Right lobe of liver (tissue), 6 donors: ENCODE data around the gene BACH2. TPM values are rescaled to one million over a fixed set of nuclear protein-coding genes. Genes with fewer than 3 reads are reported as not detected.

Experiments
- ATAC-seq, 4 donors: fragments of 200-7000 bp; cut with Tn5 transposase; one replicate each; pipeline ENCODE4 v1.9.1; 2020; ENCODE audit warnings: mild to moderate bottlenecking in 4 of 4, moderate library complexity in 4 of 4
- DNase-seq, 3 donors: peaks; one replicate each; pipeline ENCODE4 v3.0.0-alpha.2; 2020
- H3K27ac ChIP-seq, 3 donors: fragments of 200-600 bp; one replicate each; pipeline ENCODE4 v1.8.0; 2022
- H3K27me3 ChIP-seq, 2 donors: fragments of 200-600 bp; one replicate each; pipeline ENCODE4 v1.8.0; 2022
- H3K36me3 ChIP-seq, 4 donors: fragments of 200-600 bp; sonication (generic) in 1 of 4; one replicate each; pipeline versions ENCODE4 v1.5.1 to v1.8.0; 2017 to 2022; ENCODE audit warnings: control low read depth in 1 of 4
- H3K4me1 ChIP-seq, 4 donors: fragments of 200-600 bp; sonication (generic) in 1 of 4; one replicate each; pipeline versions ENCODE4 v1.5.1 to v1.8.0; 2017 to 2022; ENCODE audit warnings: control low read depth in 1 of 4
- H3K4me3 ChIP-seq, 3 donors: fragments of 200-600 bp; one replicate each; pipeline ENCODE4 v1.8.0; 2022
- H3K9me3 ChIP-seq, 4 donors: fragments of 200-600 bp; sonication (generic) in 1 of 4; one replicate each; pipeline versions ENCODE4 v1.5.1 to v1.8.0; 2017 to 2022; ENCODE audit warnings: control low read depth in 1 of 4
- CTCF ChIP-seq, 4 donors: fragments of 200-600 bp in 3 of 4; fragments of 450-650 bp in 1 of 4; IDR thresholded peaks; one replicate each; pipeline versions ENCODE4 v1.5.1 to v1.8.0; 2016 to 2022; ENCODE audit warnings: antibody characterized with exemption in 4 of 4, mild to moderate bottlenecking in 2 of 4
- POLR2A ChIP-seq: fragments of 450-650 bp; IDR thresholded peaks from one replicate; pipeline ENCODE4 v1.6.1; 2017; ENCODE audit warnings: antibody characterized with exemption, mild to moderate bottlenecking
- WGBS: methylation state at CpG from one replicate; pipeline ENCODE4 v1.1.6; 2018; ENCODE audit warnings: low coverage, low lambda C conversion rate; ENCODE audit not compliant: insufficient coverage; ENCODE audit errors: missing lambda C conversion rate; 5-methylcytosine and 5-hydroxymethylcytosine counted together
- intact Hi-C, 2 donors: fragments of 100-400 bp; cut with DNase I; formaldehyde crosslinking; loops; one replicate each; pipeline versions ENCODE4 v1.11.2 to v1.14.1; 2022
- total RNA-seq, 6 experiments: library from RNA; depleted of rRNA in 2 of 6; stranded (reverse); fragments of >200 nt in 2 of 6; fragmentation: NEBNext Ultra II Directional in 3 of 6; extraction: Animal tissue kit (Norgen Biotek cat#: 25700) in 3 of 6; gene quantifications; one replicate each; pipeline versions ENCODE4 v1.1.0 to v1.2.4, GENCODE V29; 2016 to 2023
- donor health status: DM: no; HTN: yes; CAD: no.
- donor health status: DM: no; HTN: no; CAD: no.
- donor health status: DM: no; HTN: no; CAD: no.
- donor health status: DM: no; HTN: yes; CAD: no.
- donor health status: DM: no; HTN: yes; CAD: no.

The BACH2 gene
- total RNA-seq, 6 experiments from 2014 or later, result 2.6 to 12.6 (median 3.1) TPM

GRCh38 chr6:90294989-90295853 is 1.4 kb downstream of the BACH2 start:
- Histone ChIP-seq H3K4me1 (peaks cover 0 to 45% (median 18%) of the 10 kb centered on the region in 4 donors), H3K27ac (peak overlapping the region; percentile 49 to 89 (median 78)), H3K9me3 (no peaks in the 10 kb centered on the region), H3K27me3 (no peaks in the 10 kb centered on the region), H3K4me3 (peak overlapping the region; percentile 60 to 78 (median 72)), H3K36me3 (no peaks in the 10 kb centered on the region)
- 1% methylated on average over 18 of the region's 79 CpGs for WGBS
- TF ChIP-seq CTCF (IDR thresholded peaks at IDR 0.05) (no peak), POLR2A (no peak)
- DNase-seq (peak; percentile 56 to 71 (median 58)), ATAC-seq (peak; percentile 31 to 56 (median 49))
- intact Hi-C loops, result no loop called here

- 12% methylated on average over 15 of the region's 15 CpGs for WGBS
- ATAC-seq (no peak), DNase-seq (no peak)
- H3K4me1 ChIP-seq, result peaks cover 0 to 49% (median 18%) of the 10 kb centered on the region in 4 donors
- H3K27me3 ChIP-seq, result no peaks in the 10 kb centered on the region
- H3K9me3 ChIP-seq, result no peaks in the 10 kb centered on the region
- H3K4me3 ChIP-seq, result peak overlapping the region; percentile 60 to 78 (median 72)
- H3K36me3 ChIP-seq, result no peaks in the 10 kb centered on the region
- intact Hi-C loops, result no loop called here
- no peak for TF ChIP-seq CTCF (IDR thresholded peaks at IDR 0.05)
- no peak for TF ChIP-seq POLR2A
- H3K27ac ChIP-seq, result peak overlapping the region; percentile 49 to 89 (median 78)
These were observed 2.0 kb downstream of the BACH2 start for GRCh38 chr6:90294614-90294988.

GRCh38 chr6:90294008-90294511 is 2.6 kb downstream of the BACH2 start:
- TF ChIP-seq POLR2A (no peak), CTCF (IDR thresholded peaks at IDR 0.05) (no peak)
- peak overlapping the region in 2 of 3 donors; percentile 60 to 78 for H3K4me3 ChIP-seq
- H3K4me1 ChIP-seq, result peaks cover 0 to 54% (median 18%) of the 10 kb centered on the region in 4 donors
- no peaks in the 10 kb centered on the region for H3K27me3 ChIP-seq
- intact Hi-C loops, result no loop called here
- DNase-seq (no peak), ATAC-seq (no peak)
- peak overlapping the region; percentile 30 to 89 (median 78) for H3K27ac ChIP-seq
- H3K9me3 ChIP-seq, result no peaks in the 10 kb centered on the region
- 30% methylated on average over 5 of the region's 5 CpGs for WGBS
- no peaks in the 10 kb centered on the region for H3K36me3 ChIP-seq

- no peaks in the 10 kb centered on the region for H3K9me3 ChIP-seq
- H3K27ac ChIP-seq, result peak overlapping the region; percentile 41 to 89 (median 78)
- no peaks in the 10 kb centered on the region for H3K36me3 ChIP-seq
- ATAC-seq (peak; percentile 21 to 56 (median 40)), DNase-seq (peak; percentile 42 to 59 (median 50))
- 21% methylated on average over 3 of the region's 3 CpGs for WGBS
- intact Hi-C loops, result no loop called here
- no peak for TF ChIP-seq CTCF (IDR thresholded peaks at IDR 0.05)
- no peak for TF ChIP-seq POLR2A
- peaks cover 0 to 59% (median 18%) of the 10 kb centered on the region in 4 donors for H3K4me1 ChIP-seq
- no peak overlapping the region for H3K4me3 ChIP-seq
- H3K27me3 ChIP-seq, result no peaks in the 10 kb centered on the region
These were observed 3.2 kb downstream of the BACH2 start for GRCh38 chr6:90293319-90293953.
